Measurements from ENCODE around the gene TEX30.
"Not testable (repeated sequence)": the region's sequence is repeated elsewhere in the genome, so short reads cannot be mapped to it uniquely, and the experiment has no call there.

Gene TEX30

GRCh38 chr13:102793611-102794355 is 20.2 kb upstream of the TEX30 start:
- TF ChIP-seq CTCF (IDR thresholded peaks at IDR 0.05; ENCODE audit: insufficient read depth, missing control alignments): no peak
- FAIRE-seq (no peak), DNase-seq (ENCODE audit: insufficient read length, low spot score) (no peak)

- FAIRE-seq (no peak), DNase-seq (ENCODE audit: insufficient read length, low spot score) (no peak)
- no peak for TF ChIP-seq CTCF (IDR thresholded peaks at IDR 0.05; ENCODE audit: insufficient read depth, missing control alignments)
These were observed 18.8 kb upstream of the TEX30 start for GRCh38 chr13:102792396-102792795.

GRCh38 chr13:102788683-102789082 is 15.1 kb upstream of the TEX30 start:
- no peak for FAIRE-seq

GRCh38 chr13:102784483-102784882 is 10.9 kb upstream of the TEX30 start:
- DNase-seq (ENCODE audit: insufficient read length, low spot score) (no peak), FAIRE-seq (no peak)
- TF ChIP-seq CTCF (IDR thresholded peaks at IDR 0.05; ENCODE audit: insufficient read depth, missing control alignments): no peak

More at GRCh38 chr13:102788683-102789082, 15.1 kb upstream of the TEX30 start:
- DNase-seq (ENCODE audit: insufficient read length, low spot score): no peak
- no peak for TF ChIP-seq CTCF (IDR thresholded peaks at IDR 0.05; ENCODE audit: insufficient read depth, missing control alignments)

- TF ChIP-seq CTCF (IDR thresholded peaks at IDR 0.05; ENCODE audit: insufficient read depth, missing control alignments): no peak
- FAIRE-seq (no peak), DNase-seq (ENCODE audit: insufficient read length, low spot score) (no peak)
These were observed 8.0 kb upstream of the TEX30 start for GRCh38 chr13:102781591-102781990.

GRCh38 chr13:102780656-102781055 is 7.1 kb upstream of the TEX30 start:
- not testable (repeated sequence) for FAIRE-seq; DNase-seq (ENCODE audit: insufficient read length, low spot score)

GRCh38 chr13:102779436-102780159 is 6.0 kb upstream of the TEX30 start:
- no peak for TF ChIP-seq CTCF (IDR thresholded peaks at IDR 0.05; ENCODE audit: insufficient read depth, missing control alignments)
- FAIRE-seq (no peak), DNase-seq (ENCODE audit: insufficient read length, low spot score) (no peak)

Measured in D721Med (cell line).